NK-92 (cell line): ENCODE measurements around the gene ADAM15.

Experiments
- DNase-seq: peaks from one replicate; lab custom pipeline; 2025; ENCODE audit not compliant: unreplicated experiment; lab: John Stamatoyannopoulos, UW

ADAM15 gene

DNA sequence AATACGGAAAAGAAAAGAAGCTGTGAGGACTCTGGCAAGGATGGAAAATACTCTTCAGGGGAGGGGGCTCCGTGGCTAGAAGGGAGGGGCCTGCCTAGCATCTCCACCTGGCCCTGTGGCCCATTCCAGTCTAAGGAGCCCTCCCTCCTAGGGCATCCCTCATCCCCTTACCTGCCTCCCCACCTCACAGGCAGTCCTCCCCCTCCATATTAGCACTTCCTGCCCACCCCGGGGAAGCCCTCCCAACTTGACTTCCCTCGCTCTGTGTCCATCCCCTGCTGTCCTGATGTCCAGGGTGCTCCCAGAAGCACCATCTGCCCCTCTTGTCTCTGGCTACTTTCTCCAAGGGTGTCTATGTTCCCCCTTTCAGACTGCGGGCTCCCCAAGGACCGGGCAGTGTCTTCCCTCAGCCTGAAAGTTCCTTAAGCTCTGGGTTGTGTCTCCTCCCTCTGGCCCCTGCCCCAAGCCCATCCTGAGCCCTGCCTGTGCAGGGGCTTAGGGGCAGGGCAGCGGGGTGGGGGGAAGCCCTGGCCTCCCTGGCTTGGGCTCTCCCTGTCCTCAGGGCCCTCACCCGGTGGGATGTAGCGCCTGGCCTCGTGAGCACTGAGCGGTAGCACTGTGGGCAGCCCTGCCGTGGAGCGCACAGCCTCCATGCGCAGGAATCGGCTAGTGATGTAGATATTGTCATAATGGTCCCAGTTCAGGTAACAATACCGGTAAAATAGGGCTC, 21.4 kb upstream of the ADAM15 start:
- DNase-seq: no peak

DNA sequence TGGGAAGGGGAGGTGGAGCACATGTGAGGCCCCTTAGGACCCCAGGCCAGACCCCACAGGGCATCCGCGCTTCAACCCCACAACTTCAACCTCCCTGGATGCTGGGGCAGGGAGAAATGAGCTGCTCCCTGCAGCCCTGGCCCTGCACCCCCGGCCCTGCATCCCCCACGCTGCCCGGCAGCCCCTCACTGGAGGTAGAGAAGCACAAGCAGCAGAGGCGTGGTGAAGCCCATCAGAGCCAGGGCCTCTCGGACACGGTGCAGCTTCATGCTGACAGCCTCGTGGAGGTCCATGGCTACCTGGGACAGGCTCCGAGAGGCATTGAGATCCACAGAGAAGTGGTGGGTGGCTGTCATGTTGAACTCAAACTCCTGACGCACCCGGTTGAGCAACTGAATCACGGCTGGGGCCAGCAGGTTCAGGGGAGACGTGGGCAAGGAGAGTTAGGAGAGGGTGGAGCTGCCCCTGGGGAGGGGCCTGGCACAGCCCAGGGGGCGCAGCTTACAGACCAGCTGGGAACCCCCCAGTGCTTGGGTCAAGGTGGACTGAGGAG, 20.8 kb upstream of the ADAM15 start:
- no peak for DNase-seq

DNA sequence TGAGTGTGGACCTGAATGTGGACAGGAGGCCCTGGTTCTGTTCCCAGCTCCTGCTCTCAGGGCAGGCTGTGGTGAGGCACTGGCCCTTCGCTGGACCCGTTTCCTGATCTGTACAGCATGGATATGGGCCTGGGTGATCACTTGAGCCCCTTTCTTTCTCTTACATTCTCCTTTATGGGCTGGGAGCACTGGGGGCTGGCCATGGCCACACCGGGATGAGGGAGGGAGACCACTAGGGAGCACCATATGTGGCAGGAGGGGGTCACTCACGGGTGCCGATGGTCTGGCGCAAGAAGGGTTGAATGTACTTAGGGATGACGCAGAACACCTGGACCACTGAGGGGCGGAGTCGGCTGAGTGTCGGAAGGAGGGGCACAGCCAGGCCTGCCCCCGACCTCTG, 20.2 kb upstream of the ADAM15 start:
- no peak for DNase-seq

GRCh38 chr1:155032886-155033285, 18.2 kb upstream of the ADAM15 start:
- DNase-seq: no peak

GRCh38 chr1:155033524-155033923, 17.6 kb upstream of the ADAM15 start, which contains the start of the genes DCST1 and DCST2:
Gene DCST1, plus strand, starts transcription at chr1:155033824. Its CDS starts 213 bp downstream, at chr1:155034037.
Gene DCST2, minus strand, starts transcription at chr1:155033781. Its CDS starts 80 bp downstream, at chr1:155033701.
- DNase-seq: no peak

- DNase-seq: no peak
Observed at GRCh38 chr1:155034318-155035208, 16.6 kb upstream of the ADAM15 start.

DNA sequence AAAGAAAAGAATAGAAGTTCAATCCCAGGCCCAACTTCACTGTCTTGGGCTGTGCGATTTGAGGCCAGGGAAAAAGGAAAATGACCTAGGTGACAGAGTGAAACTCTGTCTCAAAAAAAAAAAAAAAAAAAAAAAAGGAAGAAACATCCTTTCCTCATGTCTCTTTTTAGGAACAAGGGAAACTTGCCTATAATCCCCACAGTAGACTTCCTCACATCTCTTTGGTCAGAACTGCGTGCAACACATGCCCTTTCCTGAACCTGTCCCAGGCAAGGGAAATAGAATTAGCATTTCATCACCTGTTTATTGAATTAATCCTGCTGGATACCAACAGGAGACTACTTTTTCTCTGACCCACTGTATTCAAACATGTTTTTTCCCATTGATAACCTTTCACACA, 15.2 kb upstream of the ADAM15 start:
- no peak for DNase-seq

GRCh38 chr1:155037043-155037442, 14.1 kb upstream of the ADAM15 start:
- DNase-seq: no peak

GRCh38 chr1:155037851-155038441, 13.2 kb upstream of the ADAM15 start:
- no peak for DNase-seq

- DNase-seq: no peak
Observed at GRCh38 chr1:155038602-155039307, 12.4 kb upstream of the ADAM15 start.

GRCh38 chr1:155039308-155039669, 11.8 kb upstream of the ADAM15 start:
- DNase-seq: no peak

- DNase-seq: no peak
Observed at GRCh38 chr1:155040358-155041093, 10.6 kb upstream of the ADAM15 start.

- DNase-seq: no peak
Observed at GRCh38 chr1:155042789-155043188, 8.3 kb upstream of the ADAM15 start.

DNA sequence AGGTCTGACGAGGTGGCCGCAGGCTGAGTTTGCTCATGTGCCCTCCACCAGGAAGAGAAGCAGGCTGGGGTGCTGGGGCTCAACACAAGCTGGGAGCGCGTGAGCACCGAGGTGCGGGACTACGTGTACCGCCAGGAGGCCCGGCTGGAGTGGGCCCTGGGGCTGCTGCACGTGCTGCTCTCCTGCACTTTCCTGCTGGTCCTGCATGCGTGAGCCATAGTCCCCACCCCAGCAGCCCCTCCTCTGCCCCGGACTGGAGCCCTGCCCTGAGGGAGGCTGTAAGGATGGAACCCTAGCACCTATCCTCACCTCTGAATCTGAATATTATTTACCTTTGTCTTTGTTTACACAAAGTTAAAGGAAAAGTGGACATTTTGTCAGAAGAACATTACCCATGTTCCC, 7.8 kb upstream of the ADAM15 start:
- no peak for DNase-seq

DNA sequence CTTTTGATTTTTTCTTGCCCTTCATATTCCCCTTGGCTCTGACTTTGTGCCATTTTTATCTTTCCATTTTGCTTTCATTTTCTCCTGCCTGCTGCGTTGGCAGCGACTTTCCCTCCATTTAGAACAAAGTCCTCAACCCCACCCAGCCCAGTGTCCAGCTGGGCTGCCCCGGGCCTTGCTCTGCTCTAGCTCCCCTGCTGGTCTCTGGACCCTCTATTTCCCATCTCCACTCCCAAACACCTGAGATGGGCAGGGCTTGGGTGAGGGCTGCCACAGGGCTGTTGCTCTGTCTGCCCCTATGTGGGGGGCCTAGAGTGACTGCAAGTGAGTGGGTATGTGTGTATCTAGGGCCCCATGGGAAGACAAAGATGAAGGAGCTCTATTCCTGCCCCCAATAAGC, 7.3 kb upstream of the ADAM15 start:
- DNase-seq: no peak

GRCh38 chr1:155044365-155044764, 6.8 kb upstream of the ADAM15 start:
- DNase-seq: no peak

DNA sequence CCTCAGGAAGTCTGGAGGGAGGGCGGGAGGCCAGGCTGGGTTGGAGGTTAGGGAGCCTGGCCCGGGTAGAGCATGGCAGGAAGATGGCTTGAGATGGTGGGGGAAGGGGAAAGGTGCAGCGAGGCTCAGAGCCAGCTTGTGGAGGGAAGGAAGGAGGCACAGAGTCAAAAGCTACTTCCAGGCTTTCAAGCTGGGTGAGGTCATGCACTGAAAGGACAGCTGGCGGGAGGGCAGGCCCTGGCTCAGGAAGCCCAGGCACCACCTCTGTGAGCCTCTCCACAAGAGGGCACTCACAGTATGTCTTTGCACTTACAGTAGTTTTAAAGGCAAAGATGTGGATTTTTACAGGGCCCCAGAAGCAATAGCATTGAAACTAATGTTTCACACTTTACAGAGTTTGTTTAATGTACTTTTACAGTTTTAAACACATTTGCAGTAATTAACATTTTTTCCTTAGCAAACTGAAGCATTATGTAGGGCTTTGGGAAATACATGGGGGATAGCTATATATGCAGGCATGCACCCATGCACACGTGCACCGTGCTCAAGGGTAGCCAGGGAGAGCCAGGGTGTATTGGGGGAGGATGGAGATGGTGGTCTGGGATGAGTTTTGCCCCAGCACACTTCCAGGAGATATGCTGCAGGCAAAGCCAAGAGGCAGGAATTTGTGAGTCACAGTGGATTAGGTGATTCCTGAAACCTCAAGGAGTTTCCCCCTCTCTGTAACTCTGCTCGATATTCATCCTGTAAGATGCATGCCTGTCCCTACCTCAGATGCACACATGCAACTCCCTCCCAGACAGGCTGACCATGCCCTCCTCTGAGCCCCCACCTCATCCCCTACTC, 6.1 kb upstream of the ADAM15 start:
- DNase-seq: no peak

- no peak for DNase-seq
Observed at GRCh38 chr1:155048449-155049334, 2.4 kb upstream of the ADAM15 start.
